ENCODE data around the gene RAN.

DNA sequence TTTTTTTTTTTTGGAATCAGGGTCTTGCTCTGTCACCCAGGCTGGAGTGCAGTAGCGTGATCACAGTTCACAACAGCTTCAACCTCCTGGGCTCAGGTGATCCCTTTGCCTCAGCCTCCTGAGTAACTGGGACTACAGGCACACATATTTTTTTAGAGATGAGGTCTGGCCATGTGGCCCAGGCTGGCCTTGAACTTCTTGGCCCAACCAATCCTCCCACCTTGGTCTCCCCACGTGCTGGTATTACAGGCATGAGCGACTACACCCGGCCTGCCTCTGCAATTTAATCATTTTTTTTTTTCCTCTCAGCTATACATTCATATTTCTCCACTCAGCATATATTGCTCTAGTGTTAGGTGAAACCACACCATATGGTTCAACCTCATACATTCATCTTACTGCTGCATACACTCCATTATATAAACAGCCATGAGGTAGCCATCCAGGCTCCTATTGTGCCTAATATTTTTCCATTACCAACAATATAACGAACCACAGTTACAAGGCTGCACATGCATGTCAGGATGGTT is 39.9 kb upstream of the RAN start:
- TF ChIP-seq, protein P1, sequence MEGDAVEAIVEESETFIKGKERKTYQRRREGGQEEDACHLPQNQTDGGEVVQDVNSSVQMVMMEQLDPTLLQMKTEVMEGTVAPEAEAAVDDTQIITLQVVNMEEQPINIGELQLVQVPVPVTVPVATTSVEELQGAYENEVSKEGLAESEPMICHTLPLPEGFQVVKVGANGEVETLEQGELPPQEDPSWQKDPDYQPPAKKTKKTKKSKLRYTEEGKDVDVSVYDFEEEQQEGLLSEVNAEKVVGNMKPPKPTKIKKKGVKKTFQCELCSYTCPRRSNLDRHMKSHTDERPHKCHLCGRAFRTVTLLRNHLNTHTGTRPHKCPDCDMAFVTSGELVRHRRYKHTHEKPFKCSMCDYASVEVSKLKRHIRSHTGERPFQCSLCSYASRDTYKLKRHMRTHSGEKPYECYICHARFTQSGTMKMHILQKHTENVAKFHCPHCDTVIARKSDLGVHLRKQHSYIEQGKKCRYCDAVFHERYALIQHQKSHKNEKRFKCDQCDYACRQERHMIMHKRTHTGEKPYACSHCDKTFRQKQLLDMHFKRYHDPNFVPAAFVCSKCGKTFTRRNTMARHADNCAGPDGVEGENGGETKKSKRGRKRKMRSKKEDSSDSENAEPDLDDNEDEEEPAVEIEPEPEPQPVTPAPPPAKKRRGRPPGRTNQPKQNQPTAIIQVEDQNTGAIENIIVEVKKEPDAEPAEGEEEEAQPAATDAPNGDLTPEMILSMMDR (IDR thresholded peaks at IDR 0.05): no peak
- no peak for TF ChIP-seq POLR2AphosphoS5 (IDR thresholded peaks at IDR 0.05)
- no peak for TF ChIP-seq POLR2A (IDR thresholded peaks at IDR 0.05)
- no peak for TF ChIP-seq EP300 (IDR thresholded peaks at IDR 0.05)

All from stomach (tissue), 4 donors.